OCI-M1 (cell line): ENCODE data around the gene NXPH3.
"Not testable (repeated sequence)": the region's sequence is repeated elsewhere in the genome, so short reads cannot be mapped to it uniquely, and the experiment has no call there.

Experiments used
- DNase-seq: peaks from one replicate; lab custom pipeline; 2025; lab: John Stamatoyannopoulos, UW

NXPH3 gene

GRCh38 chr17:49554694-49555494 is 20.8 kb upstream of the NXPH3 start:
- DNase-seq = no peak

GRCh38 chr17:49555495-49556222 is 20.0 kb upstream of the NXPH3 start:
- DNase-seq = no peak

- peak; percentile 84 for DNase-seq
These were observed 19.3 kb upstream of the NXPH3 start for GRCh38 chr17:49556223-49556943.

- peak; percentile 72 for DNase-seq
These were observed 18.2 kb upstream of the NXPH3 start for GRCh38 chr17:49557312-49558024.

- no peak for DNase-seq
These were observed 11.0 kb upstream of the NXPH3 start for GRCh38 chr17:49564638-49565037.

- DNase-seq = no peak
These were observed 9.7 kb upstream of the NXPH3 start for GRCh38 chr17:49565948-49566491.

- DNase-seq = no peak
These were observed 9.0 kb upstream of the NXPH3 start for GRCh38 chr17:49566668-49567071.

GRCh38 chr17:49567104-49567521 is 8.6 kb upstream of the NXPH3 start:
- DNase-seq = no peak

- peak; percentile 91 for DNase-seq
These were observed 7.6 kb upstream of the NXPH3 start for GRCh38 chr17:49567871-49568694.

- DNase-seq = not testable (repeated sequence)
These were observed 7.0 kb upstream of the NXPH3 start for GRCh38 chr17:49568695-49569047.

- DNase-seq = no peak
These were observed 5.0 kb upstream of the NXPH3 start for GRCh38 chr17:49570540-49571242.

- no peak for DNase-seq
These were observed 4.4 kb upstream of the NXPH3 start for GRCh38 chr17:49571283-49571682.

GRCh38 chr17:49571764-49572163 is 3.9 kb upstream of the NXPH3 start:
- no peak for DNase-seq

- no peak for DNase-seq
These were observed 3.4 kb upstream of the NXPH3 start for GRCh38 chr17:49572226-49572625.

GRCh38 chr17:49572806-49573420 is 2.8 kb upstream of the NXPH3 start:
- DNase-seq = no peak

GRCh38 chr17:49573510-49574322 is 2.0 kb upstream of the NXPH3 start:
- no peak for DNase-seq

- no peak for DNase-seq
These were observed 1.3 kb upstream of the NXPH3 start for GRCh38 chr17:49574323-49574781.

GRCh38 chr17:49574945-49575678 is 559 bp upstream of the NXPH3 start:
- no peak for DNase-seq
